SK-N-SH (cell line): Measurements from ENCODE around the gene MRPL12.

Experiments
- CTCF ChIP-seq: fragments of 200-600 bp; sonication (generic); IDR thresholded peaks from 2 replicates; pipeline ENCODE4 v1.6.1; 2017; ENCODE audit warnings: antibody characterized with exemption, mild to moderate bottlenecking, moderate library complexity
- GABPA ChIP-seq: IDR thresholded peaks from 2 replicates; pipeline ENCODE4 v1.4.0; 2012; ENCODE audit warnings: low read depth, mild to moderate bottlenecking

DNA sequence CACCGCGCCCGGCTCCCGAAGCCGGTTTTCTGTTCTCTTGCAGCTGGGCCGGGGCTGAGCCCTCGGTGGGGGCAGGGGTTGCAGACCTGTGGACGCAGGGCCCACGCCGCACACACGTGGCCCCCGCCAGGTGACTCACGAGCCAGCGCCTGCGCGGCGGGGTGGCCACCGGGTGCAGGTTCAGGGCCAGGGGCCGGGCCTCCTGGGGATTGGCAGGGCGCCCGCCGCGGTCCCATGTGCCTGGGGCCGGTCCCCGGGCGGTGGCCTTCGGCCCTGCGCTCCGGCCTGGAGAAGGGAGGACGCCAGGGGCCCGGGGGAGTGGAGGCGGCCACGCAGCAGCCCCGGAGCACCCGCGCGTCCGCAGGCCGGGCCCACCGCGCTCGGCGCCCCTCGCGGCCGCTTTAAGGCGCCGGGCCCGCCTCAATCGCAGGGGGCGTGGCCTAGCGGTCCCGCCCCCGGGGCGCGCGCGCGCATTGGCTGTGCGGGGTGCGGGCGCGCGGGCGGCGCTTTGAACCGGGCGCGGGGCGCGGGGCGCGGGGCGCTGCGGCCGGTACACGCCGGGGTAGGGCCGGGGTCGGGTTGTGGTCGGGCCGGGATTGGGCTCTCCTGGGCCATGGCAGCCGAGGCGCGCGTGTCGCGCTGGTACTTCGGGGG, 8.8 kb downstream of the MRPL12 start, which contains the start of gene SLC25A10:
- no peak for TF ChIP-seq CTCF
- TF ChIP-seq GABPA: no peak
